Cardiac septum (tissue), 1 donor: ENCODE measurements around the gene ARHGAP22. TPM values are rescaled to one million over a fixed set of nuclear protein-coding genes. Genes with fewer than 3 reads are reported as not detected.

ENCODE experiments used
- DNase-seq: peaks from one replicate; pipeline ENCODE4 v3.0.0-alpha.2; 2020; ENCODE audit warnings: low spot score
- intact Hi-C: fragments of 100-400 bp; cut with DNase I; formaldehyde crosslinking; loops from one replicate; pipeline ENCODE4 v1.14.0; 2022
- total RNA-seq: library from RNA; stranded (reverse); fragmentation: NEBNext Ultra II Directional; extraction: Animal tissue kit (Norgen Biotek cat#: 25700); gene quantifications from one replicate; pipeline ENCODE4 v1.2.1, GENCODE V29; 2021
- donor health status: DM: no; HTN: no; CAD: no.

ARHGAP22 gene
- total RNA-seq, 1 donor from 2014 or later, result 4.4 TPM

- intact Hi-C loops, result no loop called here
- DNase-seq, result peak; percentile 67
Measured at GRCh38 chr10:48545462-48546145, 59.3 kb downstream of the ARHGAP22 start.

GRCh38 chr10:48543182-48543844, 61.6 kb downstream of the ARHGAP22 start:
- peak; percentile 46 for DNase-seq
- intact Hi-C loops, result no loop called here

- peak; percentile 53 for DNase-seq
- intact Hi-C loops, result no loop called here
Measured at GRCh38 chr10:48542471-48543181, 62.2 kb downstream of the ARHGAP22 start.

- intact Hi-C loops, result no loop called here
- DNase-seq, result peak; percentile 69
Measured at GRCh38 chr10:48541144-48541795, 63.6 kb downstream of the ARHGAP22 start.

DNA sequence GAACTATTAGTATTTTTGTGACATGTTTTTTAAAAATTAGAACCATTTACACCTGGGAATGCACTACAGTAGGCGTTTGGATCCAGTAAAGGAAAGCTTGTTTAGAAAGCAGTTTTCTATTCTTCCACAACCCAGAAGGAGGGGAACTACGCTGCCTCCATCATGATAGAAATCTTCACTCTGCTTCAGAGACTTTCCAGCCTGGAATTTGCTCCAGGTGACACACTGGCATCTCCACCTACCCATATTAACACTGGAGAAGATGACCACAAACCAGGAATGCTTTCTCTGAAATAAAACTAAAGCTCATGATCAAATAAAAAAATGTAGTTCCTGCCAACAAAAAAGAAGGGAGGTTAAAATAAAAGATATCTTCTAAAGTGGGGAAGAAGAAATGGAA, 66.3 kb downstream of the ARHGAP22 start:
- intact Hi-C loops, result no loop called here
- DNase-seq, result peak; percentile 12

- peak; percentile 50 for DNase-seq
- intact Hi-C loops, result no loop called here
Measured at GRCh38 chr10:48536916-48537890, 67.7 kb downstream of the ARHGAP22 start.

GRCh38 chr10:48536156-48536500, 68.7 kb downstream of the ARHGAP22 start:
- peak; percentile 53 for DNase-seq
- intact Hi-C loops, result no loop called here

DNA sequence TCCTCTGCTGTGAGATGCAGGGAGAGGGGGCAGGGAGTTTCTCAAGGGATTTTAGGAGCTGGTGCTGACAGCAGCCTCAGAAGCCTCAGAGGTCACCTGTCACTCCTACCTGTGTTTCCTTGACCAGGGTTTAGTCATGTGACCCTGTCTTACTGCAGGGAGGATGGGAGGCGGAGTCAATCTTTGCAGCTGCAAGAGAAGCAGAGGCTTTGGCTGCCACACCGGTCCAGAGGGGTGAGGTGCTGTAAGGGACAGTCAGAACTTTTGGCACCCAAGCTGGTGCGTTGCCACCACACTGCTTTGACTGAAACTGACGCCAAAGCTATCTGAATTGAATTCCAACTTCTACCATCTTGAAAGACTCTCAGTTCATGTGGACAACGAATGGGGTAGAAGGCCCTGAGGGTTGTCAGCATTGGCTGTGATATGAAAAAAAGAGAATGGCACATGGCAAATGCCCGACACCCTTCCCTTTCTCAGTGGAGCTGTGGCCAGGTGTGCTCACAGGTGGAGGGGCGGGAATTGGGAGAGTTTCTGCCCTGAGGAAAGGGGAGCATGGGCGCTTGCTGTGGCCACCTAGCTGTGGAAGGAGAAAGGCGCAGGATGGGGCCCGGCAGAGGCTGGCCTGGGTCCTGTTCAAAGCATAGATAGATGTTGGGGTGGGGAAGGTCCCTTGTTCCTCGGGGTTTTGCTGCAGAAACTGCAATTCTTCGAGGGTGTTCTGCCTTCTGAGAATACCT, 69.3 kb downstream of the ARHGAP22 start:
- intact Hi-C loops, result no loop called here
- DNase-seq, result peak; percentile 67

DNA sequence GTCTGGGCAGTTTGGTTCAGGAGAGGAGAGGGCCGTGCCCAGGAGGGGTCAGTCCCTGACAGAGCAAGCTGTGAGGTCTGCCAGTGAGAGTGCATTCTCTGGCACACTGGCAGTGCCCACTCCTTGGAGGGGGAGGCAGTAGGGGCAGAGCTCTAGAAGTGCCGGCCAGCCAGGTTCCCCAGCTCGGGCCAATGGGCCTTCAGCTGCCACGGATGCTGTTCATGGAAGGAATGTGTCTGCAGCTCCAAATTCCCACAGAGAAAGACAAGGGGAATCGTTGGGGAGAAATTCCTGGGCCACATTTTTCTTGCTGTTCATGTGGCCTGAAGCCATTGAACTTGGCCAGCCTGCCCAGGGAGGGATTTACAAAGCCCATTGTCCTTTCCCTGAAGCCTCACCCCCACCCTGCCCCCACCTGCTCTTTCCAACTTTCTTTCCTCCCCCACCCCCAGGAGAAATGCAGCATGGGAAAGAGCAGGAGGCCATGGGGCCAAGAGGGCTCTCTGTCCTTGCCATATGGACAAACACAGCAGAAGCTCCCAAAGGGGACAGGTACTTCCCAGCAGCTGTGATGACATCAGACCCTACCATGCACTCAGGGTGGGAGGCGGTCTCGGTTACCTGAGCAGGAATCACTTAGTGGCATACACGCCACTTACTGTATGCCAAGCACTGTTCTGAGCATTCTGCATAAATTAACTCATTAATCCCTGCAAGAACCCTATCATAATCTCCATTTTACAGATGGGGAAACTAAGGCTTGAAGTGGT, 70.7 kb downstream of the ARHGAP22 start:
- peak; percentile 74 for DNase-seq
- intact Hi-C loops, result no loop called here

DNA sequence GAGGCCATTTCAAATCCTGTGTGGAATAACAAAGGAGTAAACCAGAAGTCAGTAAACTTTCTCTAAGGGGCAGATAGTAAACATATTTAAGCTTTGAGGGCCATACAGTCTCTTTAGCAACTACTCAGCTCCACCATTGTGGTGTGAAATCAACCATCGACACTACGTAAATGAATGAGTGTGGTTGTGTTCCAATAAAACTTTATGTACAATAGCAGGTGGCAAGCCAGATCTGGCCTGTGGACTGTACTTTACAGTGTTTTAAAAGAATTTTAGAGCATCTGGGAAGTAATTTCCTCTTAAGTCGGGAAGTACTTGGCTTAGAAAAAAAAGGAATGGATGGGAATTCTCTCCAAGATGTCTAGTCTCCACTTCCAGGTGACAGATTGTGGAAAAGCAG, 71.3 kb downstream of the ARHGAP22 start:
- no peak for DNase-seq
- intact Hi-C loops, result no loop called here

GRCh38 chr10:48531486-48531885, 73.4 kb downstream of the ARHGAP22 start:
- intact Hi-C loops, result no loop called here
- no peak for DNase-seq

GRCh38 chr10:48529331-48529730, 75.5 kb downstream of the ARHGAP22 start:
- DNase-seq, result peak; percentile 50
- intact Hi-C loops, result no loop called here

DNA sequence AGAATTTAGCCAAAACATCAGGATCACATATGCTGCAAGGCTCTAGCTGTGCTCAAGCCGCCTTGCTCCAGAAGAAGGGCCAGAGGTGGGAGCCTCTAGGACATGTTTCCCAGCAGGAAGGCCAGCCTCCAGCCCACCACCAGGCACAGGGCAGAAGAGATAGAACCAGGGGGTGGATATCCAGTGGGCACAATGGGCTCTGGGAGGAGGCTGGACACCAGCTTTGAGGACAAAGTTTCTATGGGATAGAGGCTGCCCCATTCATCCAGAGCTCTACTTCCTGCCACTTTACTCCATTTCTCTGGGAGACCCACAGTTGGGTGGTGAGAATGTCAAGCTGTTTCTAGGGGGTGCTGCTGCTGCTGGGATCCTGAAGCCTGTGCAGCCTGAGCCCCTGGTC, 77.1 kb downstream of the ARHGAP22 start:
- DNase-seq, result peak; percentile 12
- intact Hi-C loops, result no loop called here

DNA sequence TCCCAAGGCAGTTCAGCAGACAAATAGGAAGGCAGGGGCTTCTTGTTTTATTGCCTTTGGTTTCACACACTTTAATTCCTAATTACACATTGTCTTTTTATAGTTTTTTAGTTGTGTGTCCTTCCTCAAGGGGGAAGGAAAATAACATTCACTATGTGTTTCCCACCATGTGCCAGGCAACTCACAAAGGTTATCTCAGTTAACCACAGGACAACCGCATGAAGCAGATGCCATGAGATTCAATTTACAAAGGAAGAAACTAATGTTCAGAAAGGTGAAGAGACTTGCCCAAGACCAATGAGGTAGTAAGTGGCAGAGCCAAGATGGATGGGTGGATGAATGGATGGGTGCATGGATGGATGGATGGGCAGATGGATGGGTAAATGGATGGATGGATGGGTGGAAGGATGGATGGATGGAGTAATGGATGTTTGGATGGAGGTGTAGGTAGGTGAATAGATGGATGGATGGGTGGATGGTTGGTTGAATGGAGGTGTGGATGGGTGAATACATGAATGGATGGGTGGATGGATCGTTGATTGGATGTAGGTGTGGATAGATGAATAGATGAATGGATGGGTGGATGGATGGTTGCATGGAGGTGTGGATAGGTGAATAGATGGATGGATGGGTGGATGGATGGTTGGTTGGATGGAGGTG, 77.9 kb downstream of the ARHGAP22 start:
- intact Hi-C loops, result no loop called here
- no peak for DNase-seq

DNA sequence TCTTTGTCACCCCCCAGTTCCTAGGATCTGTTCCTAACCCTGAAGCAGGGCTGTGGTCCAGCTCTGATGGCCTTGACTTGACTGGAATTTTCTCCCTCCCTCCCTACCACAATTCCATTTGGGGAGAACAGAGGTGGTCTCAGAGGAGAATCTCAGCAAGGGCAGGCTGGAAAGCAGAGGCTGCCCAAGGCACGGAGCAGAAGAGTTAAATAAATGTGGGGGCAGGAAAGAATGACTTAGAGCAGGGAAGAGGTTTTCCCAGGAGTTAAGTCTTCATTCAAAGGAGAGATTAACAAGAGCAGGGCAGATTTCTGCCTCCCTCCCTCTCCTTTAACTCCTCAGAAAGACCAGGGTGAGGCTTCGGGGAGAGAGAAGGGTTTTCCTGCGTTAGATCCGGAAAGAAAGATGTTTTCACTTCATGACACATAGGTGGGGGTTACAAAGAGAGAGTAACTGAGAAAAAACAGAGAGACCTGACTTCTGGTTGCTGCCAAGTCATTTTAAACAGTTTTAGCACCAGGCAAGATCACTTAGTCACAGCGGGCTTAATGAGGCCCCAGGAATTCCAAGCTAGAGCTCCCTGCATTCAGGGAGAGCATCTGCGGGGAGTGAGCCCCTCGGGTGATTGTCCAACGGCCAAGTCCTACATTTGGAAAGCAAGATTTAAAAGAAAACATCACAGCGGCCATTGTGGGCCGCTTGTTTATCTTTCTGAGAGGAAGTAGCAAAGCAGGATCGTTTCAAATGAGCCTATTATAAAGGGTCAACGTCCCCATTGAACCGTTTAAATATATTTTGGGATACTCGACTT, 78.7 kb downstream of the ARHGAP22 start:
- DNase-seq, result peak; percentile 61
- intact Hi-C loops, result no loop called here

- intact Hi-C loops, result no loop called here
- DNase-seq, result peak; percentile 35
Measured at GRCh38 chr10:48525113-48525512, 79.8 kb downstream of the ARHGAP22 start.
